Trophoblast cell (in vitro differentiated cells and primary cell): ENCODE measurements around the gene CCDC85C.

ENCODE experiments used
- DNase-seq, 2 donors: peaks; one replicate each; pipeline ENCODE4 v3.0.0-alpha.2; 2016
- H2AFZ ChIP-seq: 2 replicates; pipeline ENCODE4 v1.6.1; 2013; ENCODE audit warnings: low read length, moderate library complexity, mild to moderate bottlenecking; ENCODE audit not compliant: insufficient read depth, poor library complexity
- H2AK5ac ChIP-seq: 2 replicates; pipeline ENCODE4 v1.6.1; 2013; ENCODE audit warnings: mild to moderate bottlenecking, low read length
- H2BK120ac ChIP-seq: 2 replicates; pipeline ENCODE4 v1.6.1; 2013; ENCODE audit warnings: low read length, mild to moderate bottlenecking, moderate library complexity; ENCODE audit not compliant: insufficient read depth, poor library complexity
- H2BK12ac ChIP-seq: 2 replicates; pipeline ENCODE4 v1.6.1; 2013; ENCODE audit warnings: mild to moderate bottlenecking, low read length, moderate library complexity
- H2BK5ac ChIP-seq: 2 replicates; pipeline ENCODE4 v1.6.1; 2013; ENCODE audit warnings: low read length, low read depth, moderate library complexity, mild to moderate bottlenecking; ENCODE audit not compliant: poor library complexity
- H3K14ac ChIP-seq: 2 replicates; pipeline ENCODE4 v1.6.1; 2013; ENCODE audit warnings: mild to moderate bottlenecking, low read length
- H3K18ac ChIP-seq: 2 replicates; pipeline ENCODE4 v1.6.1; 2013; ENCODE audit warnings: mild to moderate bottlenecking, low read length
- H3K23ac ChIP-seq: 2 replicates; pipeline ENCODE4 v1.6.1; 2013; ENCODE audit warnings: low read length
- H3K27ac ChIP-seq: 2 replicates; pipeline ENCODE4 v1.5.1; 2013; ENCODE audit warnings: low read depth, mild to moderate bottlenecking, inconsistent platforms, low read length, moderate library complexity
- H3K27me3 ChIP-seq: 2 replicates; pipeline ENCODE4 v1.6.1; 2013; ENCODE audit warnings: inconsistent platforms, mild to moderate bottlenecking, low read length, moderate library complexity; ENCODE audit not compliant: insufficient read depth
- H3K36me3 ChIP-seq, 2 experiments: 1 replicate in 1 of 2; 2 replicates in 1 of 2; pipeline ENCODE4 v1.6.1; 2013; ENCODE audit warnings: low read length in 2 of 2, mild to moderate bottlenecking in 2 of 2, moderate library complexity in 1 of 2; ENCODE audit not compliant: insufficient read depth in 2 of 2, control insufficient read depth in 1 of 2
- H3K4ac ChIP-seq: 2 replicates; pipeline ENCODE4 v1.6.1; 2013; ENCODE audit warnings: low read depth, mild to moderate bottlenecking, low read length, moderate library complexity
- H3K4me1 ChIP-seq, 2 experiments: 1 replicate in 1 of 2; 2 replicates in 1 of 2; pipeline ENCODE4 v1.6.1; 2013; ENCODE audit warnings: low read length in 2 of 2, mild to moderate bottlenecking in 2 of 2, moderate library complexity in 1 of 2; ENCODE audit not compliant: insufficient read depth in 2 of 2, control insufficient read depth in 1 of 2
- H3K4me2 ChIP-seq: 2 replicates; pipeline ENCODE4 v1.6.1; 2013; ENCODE audit warnings: inconsistent platforms, mild to moderate bottlenecking, low read length, moderate library complexity
- H3K4me3 ChIP-seq: 2 replicates; pipeline ENCODE4 v1.5.1; 2013; ENCODE audit warnings: mild to moderate bottlenecking, low read depth, low read length, inconsistent platforms
- H3K79me1 ChIP-seq: one replicate; pipeline ENCODE4 v1.6.1; 2013; ENCODE audit warnings: low read length
- H3K79me2 ChIP-seq: 2 replicates; pipeline ENCODE4 v1.6.1; 2013; ENCODE audit warnings: low read length, mild to moderate bottlenecking; ENCODE audit not compliant: control insufficient read depth, insufficient read depth, poor library complexity
- H3K9ac ChIP-seq: 2 replicates; pipeline ENCODE4 v1.6.1; 2013; ENCODE audit warnings: mild to moderate bottlenecking, low read length
- H3K9me3 ChIP-seq: 2 replicates; pipeline ENCODE4 v1.6.1; 2013; ENCODE audit warnings: low read depth, mild to moderate bottlenecking, control low read depth, inconsistent platforms, low read length; ENCODE audit not compliant: insufficient read depth
- H4K12ac ChIP-seq: 2 replicates; pipeline ENCODE4 v1.6.1; 2013; ENCODE audit warnings: low read depth, mild to moderate bottlenecking, low read length, moderate library complexity
- H4K8ac ChIP-seq: 2 replicates; pipeline ENCODE4 v1.6.1; 2013; ENCODE audit warnings: low read depth, mild to moderate bottlenecking, low read length, moderate library complexity
- H4K91ac ChIP-seq: one replicate; pipeline ENCODE4 v1.6.1; 2013; ENCODE audit warnings: low read depth, mild to moderate bottlenecking, low read length, moderate library complexity
- WGBS: extraction: QIAGEN DNeasy Blood & Tissue Kit; methylation state at CpG from one replicate; pipeline ENCODE4 v1.1.7; 2013; ENCODE audit warnings: missing lambda C conversion rate; ENCODE audit not compliant: insufficient read length, insufficient coverage; ENCODE audit errors: extremely low coverage; 5-methylcytosine and 5-hydroxymethylcytosine counted together

The CCDC85C gene

GRCh38 chr14:99461411-99462085 is 142.5 kb downstream of the CCDC85C start:
- Histone ChIP-seq H4K91ac (no peak overlapping the region), H3K27ac (no peak overlapping the region), H3K27me3 (no peaks in the 10 kb centered on the region), H2AK5ac (no peak overlapping the region), H3K4me2 (no peak overlapping the region), H3K4me1 (peaks cover 7 to 11% of the 10 kb centered on the region in 2 experiments), H3K14ac (no peak overlapping the region), H4K8ac (no peak overlapping the region), H3K18ac (no peak overlapping the region), H3K9ac (no peak overlapping the region), H3K79me2 (peaks cover 2% of the 10 kb centered on the region), H4K12ac (no peak overlapping the region), H3K4ac (no peak overlapping the region), H3K9me3 (no peaks in the 10 kb centered on the region), H2BK5ac (no peak overlapping the region), H2AFZ (no peak overlapping the region), H3K4me3 (no peak overlapping the region), H2BK120ac (no peak overlapping the region), H3K36me3 (peaks cover 18 to 33% of the 10 kb centered on the region in 2 experiments), H3K23ac (no peak overlapping the region), H2BK12ac (no peak overlapping the region), H3K79me1 (no peaks in the 10 kb centered on the region)
- no peak for DNase-seq
- no CpG with 5 or more reads among the region's 5 CpGs for WGBS

- no peaks in the 10 kb centered on the region for H3K27me3 ChIP-seq
- no peaks in the 10 kb centered on the region for H3K79me1 ChIP-seq
- H3K4me3 ChIP-seq = no peak overlapping the region
- no peak overlapping the region for H4K8ac ChIP-seq
- H3K4me2 ChIP-seq = no peak overlapping the region
- no peak overlapping the region for H3K27ac ChIP-seq
- no peak overlapping the region for H4K91ac ChIP-seq
- no CpG with 5 or more reads among the region's 3 CpGs for WGBS
- H3K4me1 ChIP-seq = peaks cover 7 to 11% of the 10 kb centered on the region in 2 experiments
- H4K12ac ChIP-seq = no peak overlapping the region
- H3K18ac ChIP-seq = no peak overlapping the region
- no peak overlapping the region for H2BK5ac ChIP-seq
- no peak overlapping the region for H2BK120ac ChIP-seq
- no peak overlapping the region for H3K9ac ChIP-seq
- H3K23ac ChIP-seq = no peak overlapping the region
- H2AFZ ChIP-seq = no peak overlapping the region
- H3K9me3 ChIP-seq = no peaks in the 10 kb centered on the region
- no peak overlapping the region for H2BK12ac ChIP-seq
- H3K79me2 ChIP-seq = peaks cover 1% of the 10 kb centered on the region
- H3K4ac ChIP-seq = no peak overlapping the region
- no peak overlapping the region for H2AK5ac ChIP-seq
- DNase-seq = peak; percentile 94 to 98
- H3K14ac ChIP-seq = no peak overlapping the region
- H3K36me3 ChIP-seq = peaks cover 18 to 34% of the 10 kb centered on the region in 2 experiments
Measured at GRCh38 chr14:99460793-99461192, 143.2 kb downstream of the CCDC85C start.

DNA sequence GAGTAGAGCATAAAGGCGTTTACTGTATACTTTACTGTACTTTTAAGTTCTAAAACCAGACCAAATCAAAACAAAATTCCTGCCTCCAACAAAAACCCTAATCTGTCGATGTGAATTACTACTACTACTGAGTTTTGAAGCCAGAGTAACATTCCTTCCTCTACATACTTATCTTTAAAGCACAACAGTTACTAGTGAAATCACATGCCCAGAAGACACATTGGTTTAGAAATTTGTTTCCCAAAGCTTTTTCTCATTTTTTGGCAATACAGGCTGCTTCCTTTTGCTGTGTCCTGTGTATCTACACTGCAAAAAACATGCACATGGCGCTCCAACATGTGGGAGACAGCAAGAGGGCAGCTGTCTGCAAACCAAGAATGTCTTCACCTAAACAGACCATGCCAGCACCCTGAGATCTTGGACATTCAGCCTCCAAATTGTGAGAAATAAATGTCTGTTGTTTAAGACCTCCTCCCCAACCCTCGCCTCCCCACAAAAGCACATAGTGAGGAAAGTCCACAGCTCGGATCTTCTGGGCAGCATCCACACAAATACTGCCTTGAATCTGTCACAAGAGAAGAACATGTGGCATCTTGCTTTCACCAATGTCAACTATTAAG is 144.4 kb downstream of the CCDC85C start:
- H3K4ac ChIP-seq = peak overlapping the region; percentile 37
- H3K4me1 ChIP-seq = peaks cover 7 to 11% of the 10 kb centered on the region in 2 experiments
- WGBS = no CpG with 5 or more reads among the region's 5 CpGs

DNA sequence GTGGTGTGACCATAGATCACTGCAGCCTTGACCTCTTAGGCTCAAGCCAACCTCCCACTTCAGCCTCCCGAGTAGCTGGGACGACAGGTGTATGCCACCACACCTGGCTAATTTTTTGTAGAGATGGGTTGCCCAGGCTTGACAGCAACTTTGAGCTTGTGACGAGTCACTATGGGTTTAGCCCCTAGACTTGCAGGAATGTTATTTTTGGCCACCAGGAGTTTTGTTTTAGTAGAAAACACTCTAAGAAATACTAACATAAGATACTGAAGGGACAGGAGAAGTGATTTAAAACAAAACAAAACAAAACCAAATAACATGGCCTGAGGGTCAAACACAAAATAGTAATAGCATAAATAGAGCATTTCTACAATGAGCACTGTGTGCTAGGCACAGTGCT is 149.8 kb downstream of the CCDC85C start:
- no peak overlapping the region for H2BK120ac ChIP-seq
- no peak overlapping the region for H3K23ac ChIP-seq
- H3K4ac ChIP-seq = no peak overlapping the region
- H3K4me1 ChIP-seq = no peaks in the 10 kb centered on the region
- no peaks in the 10 kb centered on the region for H3K9me3 ChIP-seq
- H3K9ac ChIP-seq = no peak overlapping the region
- no peak overlapping the region for H3K4me2 ChIP-seq
- no peaks in the 10 kb centered on the region for H3K79me1 ChIP-seq
- no peak overlapping the region for H2AK5ac ChIP-seq
- no peak overlapping the region for H2AFZ ChIP-seq
- no peak overlapping the region for H2BK5ac ChIP-seq
- no CpG with 5 or more reads among the region's 3 CpGs for WGBS
- no peaks in the 10 kb centered on the region for H3K27me3 ChIP-seq
- H3K4me3 ChIP-seq = no peak overlapping the region
- no peak overlapping the region for H4K91ac ChIP-seq
- no peak overlapping the region for H3K27ac ChIP-seq
- H3K14ac ChIP-seq = no peak overlapping the region
- H4K12ac ChIP-seq = no peak overlapping the region
- no peak overlapping the region for H3K18ac ChIP-seq
- DNase-seq = no peak
- no peak overlapping the region for H4K8ac ChIP-seq
- H2BK12ac ChIP-seq = no peak overlapping the region
- peaks cover 11 to 21% of the 10 kb centered on the region in 2 experiments for H3K36me3 ChIP-seq
- H3K79me2 ChIP-seq = no peaks in the 10 kb centered on the region

More for the DNA sequence above, 144.4 kb downstream of the CCDC85C start:
- peaks cover 11 to 26% of the 10 kb centered on the region in 2 experiments for H3K36me3 ChIP-seq
- DNase-seq = peak in 1 of 2 donors; percentile 59
- no peak overlapping the region for H3K9ac ChIP-seq
- no peak overlapping the region for H2AK5ac ChIP-seq
- no peaks in the 10 kb centered on the region for H3K79me1 ChIP-seq
- no peak overlapping the region for H4K91ac ChIP-seq
- H4K8ac ChIP-seq = no peak overlapping the region
- H4K12ac ChIP-seq = no peak overlapping the region
- no peak overlapping the region for H2BK5ac ChIP-seq
- no peak overlapping the region for H2AFZ ChIP-seq
- no peak overlapping the region for H3K4me2 ChIP-seq
- H3K27me3 ChIP-seq = no peaks in the 10 kb centered on the region
- no peaks in the 10 kb centered on the region for H3K9me3 ChIP-seq
- H2BK120ac ChIP-seq = no peak overlapping the region
- no peak overlapping the region for H2BK12ac ChIP-seq
- peaks cover 1% of the 10 kb centered on the region for H3K79me2 ChIP-seq
- no peak overlapping the region for H3K23ac ChIP-seq
- H3K14ac ChIP-seq = no peak overlapping the region
- no peak overlapping the region for H3K18ac ChIP-seq
- H3K4me3 ChIP-seq = no peak overlapping the region
- no peak overlapping the region for H3K27ac ChIP-seq
